ENCODE results near the gene UBE2D1.

Gene UBE2D1

DNA sequence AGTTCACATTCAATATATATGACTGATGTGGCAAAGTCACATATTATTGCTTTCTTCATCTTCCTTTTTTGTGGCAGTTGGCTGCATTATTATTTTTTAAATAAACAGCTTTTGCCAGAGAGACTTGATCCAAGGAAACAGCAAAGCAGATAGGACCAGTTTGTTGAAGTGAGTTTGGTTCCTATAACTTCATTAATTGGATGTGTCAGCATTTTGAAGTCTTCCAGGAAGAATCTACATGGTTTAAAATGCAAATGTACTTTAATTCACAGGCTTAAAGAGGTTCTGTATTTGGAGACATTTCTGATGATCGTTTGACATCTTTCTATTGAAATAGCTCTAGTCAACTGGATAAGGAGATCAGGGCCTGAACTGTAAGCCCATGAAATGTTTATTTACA is 13.2 kb downstream of the UBE2D1 start:
- Histone ChIP-seq H3K4me1 (ENCODE audit: control insufficient read depth, insufficient read depth, low read length) (no peaks in the 10 kb centered on the region), H3K9ac (ENCODE audit: low read length) (no peak overlapping the region), H3K27me3 (ENCODE audit: control insufficient read depth, insufficient read depth, low read length) (no peaks in the 10 kb centered on the region), H3K9me3 (ENCODE audit: control insufficient read depth, low read length) (no peaks in the 10 kb centered on the region), H3K36me3 (ENCODE audit: control insufficient read depth, insufficient read depth, low read length) (no peaks in the 10 kb centered on the region), H3K4me3 (ENCODE audit: low read length) (no peak overlapping the region)

DNA sequence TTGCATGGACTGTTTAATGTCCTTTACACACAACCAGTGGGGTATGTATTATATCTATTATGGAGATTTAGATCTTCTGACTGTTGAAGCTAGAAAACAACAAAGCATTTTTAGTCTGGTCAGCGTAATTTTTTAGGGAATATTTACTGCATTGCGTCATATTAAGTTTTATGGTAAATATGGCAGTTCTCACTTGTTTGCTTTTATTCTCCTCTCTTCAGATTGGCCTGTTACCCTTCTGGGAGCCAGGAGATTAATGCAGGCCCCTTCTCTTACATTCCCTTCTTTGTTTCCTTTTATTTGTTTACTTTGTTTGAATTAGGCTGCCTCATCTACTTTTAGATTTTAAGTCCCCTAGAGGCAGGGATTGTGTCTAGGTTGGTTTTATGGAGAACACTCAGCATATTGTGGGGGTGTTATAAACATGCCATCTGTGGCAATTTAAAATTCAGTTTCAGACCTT is 13.8 kb downstream of the UBE2D1 start:
- Histone ChIP-seq H3K4me1 (ENCODE audit: control insufficient read depth, insufficient read depth, low read length) (no peaks in the 10 kb centered on the region), H3K9me3 (ENCODE audit: control insufficient read depth, low read length) (no peaks in the 10 kb centered on the region), H3K9ac (ENCODE audit: low read length) (no peak overlapping the region), H3K36me3 (ENCODE audit: control insufficient read depth, insufficient read depth, low read length) (no peaks in the 10 kb centered on the region), H3K27me3 (ENCODE audit: control insufficient read depth, insufficient read depth, low read length) (no peaks in the 10 kb centered on the region), H3K4me3 (ENCODE audit: low read length) (no peak overlapping the region)

DNA sequence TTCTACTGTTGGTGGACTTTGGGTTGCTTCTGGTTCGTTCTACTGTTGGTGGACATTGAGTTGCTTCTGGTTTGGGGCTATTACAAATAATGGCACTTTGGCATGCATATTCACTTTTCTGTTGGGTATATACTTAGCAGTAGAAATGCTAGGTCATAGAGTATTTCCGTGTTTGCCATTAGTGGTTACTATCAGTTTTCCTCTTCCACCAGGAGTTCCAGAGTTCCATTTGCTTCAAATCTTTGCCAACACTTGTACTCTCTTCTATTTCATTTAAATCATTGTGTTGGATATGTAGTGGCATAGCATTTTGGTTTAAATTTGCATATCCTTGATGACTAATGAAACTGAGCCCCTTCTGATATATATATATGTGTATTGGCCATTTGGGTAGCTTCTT is 15.2 kb downstream of the UBE2D1 start:
- Histone ChIP-seq H3K36me3 (ENCODE audit: control insufficient read depth, insufficient read depth, low read length) (no peaks in the 10 kb centered on the region), H3K4me3 (ENCODE audit: low read length) (no peak overlapping the region), H3K9ac (ENCODE audit: low read length) (no peak overlapping the region), H3K9me3 (ENCODE audit: control insufficient read depth, low read length) (no peaks in the 10 kb centered on the region), H3K4me1 (ENCODE audit: control insufficient read depth, insufficient read depth, low read length) (no peaks in the 10 kb centered on the region), H3K27me3 (ENCODE audit: control insufficient read depth, insufficient read depth, low read length) (no peaks in the 10 kb centered on the region)

DNA sequence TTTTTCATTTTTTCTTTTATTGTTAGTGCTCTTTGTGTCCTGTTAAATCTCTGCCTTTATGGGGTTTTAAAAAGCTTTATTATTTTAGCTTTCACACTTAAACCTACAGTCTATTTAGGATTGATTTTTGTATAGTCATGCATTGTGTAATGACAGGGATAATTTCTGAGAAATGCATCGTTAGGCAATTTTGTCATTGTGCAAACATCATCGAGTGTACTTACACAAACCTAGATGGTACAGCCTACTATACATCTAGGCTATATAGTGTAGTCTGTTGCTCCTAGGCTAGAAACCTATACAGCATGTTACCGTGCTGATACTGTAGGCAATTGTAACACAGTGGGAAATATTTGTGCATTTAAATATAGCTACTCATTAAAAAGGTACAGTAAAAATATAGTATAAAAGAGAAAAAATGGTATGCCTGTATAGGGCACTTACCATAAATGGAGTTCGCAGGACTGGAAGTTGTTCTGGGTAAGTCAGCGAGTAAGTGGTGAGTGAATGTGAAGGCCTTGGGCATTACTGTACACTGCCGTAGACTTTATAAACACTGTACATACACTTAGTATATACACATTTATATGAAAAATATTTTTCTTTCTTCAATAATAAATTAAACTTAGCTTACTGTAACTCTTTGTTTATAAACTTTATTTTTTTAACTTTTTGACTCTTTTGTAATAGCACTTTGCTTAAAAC is 16.0 kb downstream of the UBE2D1 start:
- no peak overlapping the region for H3K4me3 ChIP-seq (ENCODE audit: low read length)
- H3K36me3 ChIP-seq (ENCODE audit: control insufficient read depth, insufficient read depth, low read length): no peaks in the 10 kb centered on the region
- no peaks in the 10 kb centered on the region for H3K27me3 ChIP-seq (ENCODE audit: control insufficient read depth, insufficient read depth, low read length)
- no peaks in the 10 kb centered on the region for H3K9me3 ChIP-seq (ENCODE audit: control insufficient read depth, low read length)
- no peak overlapping the region for H3K9ac ChIP-seq (ENCODE audit: low read length)
- H3K4me1 ChIP-seq (ENCODE audit: control insufficient read depth, insufficient read depth, low read length): no peaks in the 10 kb centered on the region

DNA sequence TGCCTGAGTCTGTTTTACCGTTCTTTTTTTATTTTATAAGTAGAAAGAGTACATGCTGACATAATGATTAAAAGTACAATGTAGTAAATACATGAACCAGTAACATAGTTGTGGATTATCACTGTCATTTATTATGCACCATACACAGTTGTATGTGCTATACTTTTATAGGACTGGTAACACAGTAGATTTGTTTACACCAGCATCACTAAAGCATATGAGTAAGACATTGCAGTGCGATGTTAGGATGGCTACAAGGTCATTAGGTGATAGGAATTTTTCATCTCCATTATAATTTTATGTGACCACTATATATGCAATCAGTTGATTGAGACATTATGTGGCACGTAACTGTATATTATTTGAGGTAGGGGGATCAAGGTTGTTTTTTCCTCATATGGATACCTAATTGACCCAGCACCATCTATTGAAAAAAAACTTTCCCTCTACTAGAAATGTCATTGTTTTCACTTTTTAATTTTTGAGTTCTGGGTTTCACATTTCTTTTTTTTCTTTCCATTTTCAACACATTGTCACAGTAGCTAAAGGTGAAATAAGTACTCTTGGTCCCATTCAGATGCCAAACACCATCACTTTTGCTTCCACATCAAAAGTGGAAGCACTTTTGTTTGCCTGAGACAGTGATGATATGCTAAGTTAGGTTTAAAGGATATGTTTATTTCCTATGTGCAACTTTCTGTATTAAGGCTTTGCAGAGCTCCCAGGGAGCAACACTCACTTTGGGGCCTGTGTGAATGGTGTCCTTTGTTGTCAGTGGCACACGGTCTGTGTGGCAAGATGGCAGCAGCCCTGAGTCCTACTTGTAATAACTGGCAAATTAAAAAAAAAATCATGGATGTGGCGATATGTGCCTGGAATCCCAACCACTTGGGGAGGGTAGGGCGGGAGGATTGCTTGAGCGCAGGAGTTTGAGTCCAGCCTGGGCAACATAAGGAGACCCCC is 17.1 kb downstream of the UBE2D1 start:
- Histone ChIP-seq H3K4me1 (ENCODE audit: control insufficient read depth, insufficient read depth, low read length) (no peaks in the 10 kb centered on the region), H3K9ac (ENCODE audit: low read length) (no peak overlapping the region), H3K4me3 (ENCODE audit: low read length) (no peak overlapping the region), H3K27me3 (ENCODE audit: control insufficient read depth, insufficient read depth, low read length) (no peaks in the 10 kb centered on the region), H3K36me3 (ENCODE audit: control insufficient read depth, insufficient read depth, low read length) (no peaks in the 10 kb centered on the region), H3K9me3 (ENCODE audit: control insufficient read depth, low read length) (no peaks in the 10 kb centered on the region)

DNA sequence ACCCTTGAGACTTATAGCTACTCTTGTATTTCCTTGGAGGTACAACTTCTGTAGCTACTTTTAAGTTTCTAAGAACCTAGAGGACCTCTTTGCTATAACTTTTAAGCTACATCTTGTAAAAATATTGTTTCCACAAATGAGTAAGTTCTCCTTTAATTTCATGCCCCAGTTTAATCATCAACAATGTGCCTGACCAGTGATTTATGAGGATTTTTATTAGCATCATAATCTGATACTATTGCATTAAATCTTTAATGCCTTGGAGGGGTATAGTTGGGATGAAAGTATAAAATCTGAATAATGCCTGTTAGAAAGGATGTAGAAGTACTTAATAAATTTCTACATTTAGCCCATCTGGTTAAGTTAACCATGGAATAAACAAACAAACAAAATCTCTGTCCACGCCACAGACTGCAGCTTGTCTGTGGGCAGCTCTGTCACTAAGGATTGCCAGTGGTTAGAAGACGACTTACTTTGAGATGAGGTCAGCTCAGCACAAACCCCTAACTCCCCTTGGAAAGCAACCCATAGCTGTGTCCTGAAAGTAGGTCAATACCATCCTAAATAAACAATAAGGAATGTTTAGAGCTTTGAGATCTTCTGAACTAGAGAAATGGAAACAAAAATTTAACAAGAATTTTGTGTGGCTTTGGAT is 18.3 kb downstream of the UBE2D1 start:
- Histone ChIP-seq H3K9ac (ENCODE audit: low read length) (no peak overlapping the region), H3K4me3 (ENCODE audit: low read length) (no peak overlapping the region), H3K27me3 (ENCODE audit: control insufficient read depth, insufficient read depth, low read length) (no peaks in the 10 kb centered on the region), H3K36me3 (ENCODE audit: control insufficient read depth, insufficient read depth, low read length) (no peaks in the 10 kb centered on the region), H3K4me1 (ENCODE audit: control insufficient read depth, insufficient read depth, low read length) (no peaks in the 10 kb centered on the region), H3K9me3 (ENCODE audit: control insufficient read depth, low read length) (no peaks in the 10 kb centered on the region)

DNA sequence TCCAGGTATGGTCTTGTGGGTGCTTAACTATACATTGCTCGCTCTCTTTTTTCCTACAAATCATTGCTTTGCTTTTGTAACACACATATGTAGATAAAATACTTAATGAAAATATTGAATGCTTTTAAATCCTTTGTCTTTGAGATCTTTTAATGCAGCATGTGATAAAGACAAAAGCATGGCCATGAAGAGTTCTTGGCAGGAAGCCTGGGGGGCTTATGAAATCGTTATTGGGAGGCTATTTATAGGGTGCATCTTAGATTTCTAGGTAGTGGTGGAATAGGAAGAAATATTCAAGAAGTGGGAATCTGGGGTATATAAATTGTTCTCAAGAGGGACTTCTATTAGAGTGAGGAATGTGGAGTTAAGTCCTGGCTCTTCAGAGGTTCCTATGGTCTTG is 21.9 kb downstream of the UBE2D1 start:
- no peak overlapping the region for H3K4me3 ChIP-seq (ENCODE audit: low read length)
- no peaks in the 10 kb centered on the region for H3K9me3 ChIP-seq (ENCODE audit: control insufficient read depth, low read length)
- no peaks in the 10 kb centered on the region for H3K36me3 ChIP-seq (ENCODE audit: control insufficient read depth, insufficient read depth, low read length)
- H3K9ac ChIP-seq (ENCODE audit: low read length): no peak overlapping the region
- no peaks in the 10 kb centered on the region for H3K27me3 ChIP-seq (ENCODE audit: control insufficient read depth, insufficient read depth, low read length)
- H3K4me1 ChIP-seq (ENCODE audit: control insufficient read depth, insufficient read depth, low read length): no peaks in the 10 kb centered on the region

DNA sequence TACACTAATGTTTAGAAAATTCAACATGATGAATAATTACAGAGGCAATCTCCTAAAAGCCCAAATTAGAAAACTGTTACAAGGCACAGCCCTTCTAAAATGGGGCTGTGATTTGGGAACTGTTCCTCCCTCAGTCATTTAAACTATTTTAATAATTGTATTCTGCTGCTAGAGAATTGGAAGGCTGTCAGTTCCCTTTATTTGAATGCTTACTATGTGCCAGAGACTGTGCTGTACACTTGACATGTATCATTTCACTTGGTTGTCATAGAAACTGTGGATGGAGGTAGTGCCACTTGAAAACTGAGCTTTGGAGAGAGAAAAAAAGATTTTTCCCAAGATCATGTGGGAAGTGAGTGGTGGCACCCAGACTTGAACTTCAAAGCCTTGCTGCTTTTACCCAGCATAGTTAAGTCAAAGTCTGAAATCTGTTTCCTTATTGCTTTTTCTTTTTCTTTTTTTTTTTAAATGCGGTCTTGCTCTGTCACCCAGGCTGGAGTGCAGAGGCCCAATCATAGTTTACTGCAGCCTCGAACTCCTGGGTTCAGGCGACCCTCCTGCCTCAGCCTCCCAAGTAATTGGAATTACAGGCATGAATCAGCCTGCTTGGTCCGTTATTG is 23.6 kb downstream of the UBE2D1 start:
- Histone ChIP-seq H3K27me3 (ENCODE audit: control insufficient read depth, insufficient read depth, low read length) (no peaks in the 10 kb centered on the region), H3K4me1 (ENCODE audit: control insufficient read depth, insufficient read depth, low read length) (no peaks in the 10 kb centered on the region), H3K9ac (ENCODE audit: low read length) (no peak overlapping the region), H3K4me3 (ENCODE audit: low read length) (no peak overlapping the region), H3K9me3 (ENCODE audit: control insufficient read depth, low read length) (no peaks in the 10 kb centered on the region), H3K36me3 (ENCODE audit: control insufficient read depth, insufficient read depth, low read length) (no peaks in the 10 kb centered on the region)

DNA sequence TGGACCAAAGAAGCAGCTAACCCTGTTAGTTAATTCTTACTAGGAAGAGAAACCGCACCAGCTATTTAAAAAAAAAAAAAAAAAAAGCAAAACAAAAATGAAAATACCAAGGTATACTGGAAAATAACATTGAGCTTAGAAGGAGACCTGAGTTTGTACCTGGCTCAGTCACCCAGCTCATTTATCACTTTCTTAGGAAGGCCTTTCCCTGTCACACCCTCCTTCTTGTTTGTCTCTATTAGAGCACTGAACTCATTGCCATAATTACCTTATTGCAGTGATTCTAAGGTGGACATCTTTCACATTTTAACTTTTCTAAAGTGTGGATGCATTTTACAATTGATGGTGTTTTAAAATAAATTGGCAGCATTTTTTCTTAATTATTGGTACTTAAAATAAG is 24.1 kb downstream of the UBE2D1 start:
- H3K27me3 ChIP-seq (ENCODE audit: control insufficient read depth, insufficient read depth, low read length): no peaks in the 10 kb centered on the region
- H3K36me3 ChIP-seq (ENCODE audit: control insufficient read depth, insufficient read depth, low read length): no peaks in the 10 kb centered on the region
- no peaks in the 10 kb centered on the region for H3K4me1 ChIP-seq (ENCODE audit: control insufficient read depth, insufficient read depth, low read length)
- no peak overlapping the region for H3K9ac ChIP-seq (ENCODE audit: low read length)
- no peaks in the 10 kb centered on the region for H3K9me3 ChIP-seq (ENCODE audit: control insufficient read depth, low read length)
- no peak overlapping the region for H3K4me3 ChIP-seq (ENCODE audit: low read length)

DNA sequence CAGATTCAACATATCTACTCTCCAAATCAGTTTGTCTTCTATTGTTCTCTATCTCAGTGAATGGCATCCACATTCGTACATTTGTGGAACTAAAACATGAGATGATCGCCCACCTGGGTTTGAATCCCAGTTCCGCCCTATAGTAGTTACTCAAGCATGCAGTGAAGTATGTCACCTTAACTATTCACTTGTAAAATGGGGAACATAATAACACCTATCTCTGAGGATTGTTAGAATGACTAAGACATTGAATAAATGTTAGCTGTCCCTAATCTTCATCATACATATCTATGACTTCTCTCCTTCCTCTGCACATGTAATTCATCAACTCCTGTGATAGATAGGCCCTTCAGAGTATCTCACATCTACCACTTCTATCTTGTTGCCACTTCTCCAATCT is 24.7 kb downstream of the UBE2D1 start:
- H3K27me3 ChIP-seq (ENCODE audit: control insufficient read depth, insufficient read depth, low read length): no peaks in the 10 kb centered on the region
- H3K4me3 ChIP-seq (ENCODE audit: low read length): no peak overlapping the region
- no peaks in the 10 kb centered on the region for H3K36me3 ChIP-seq (ENCODE audit: control insufficient read depth, insufficient read depth, low read length)
- no peaks in the 10 kb centered on the region for H3K9me3 ChIP-seq (ENCODE audit: control insufficient read depth, low read length)
- no peak overlapping the region for H3K9ac ChIP-seq (ENCODE audit: low read length)
- no peaks in the 10 kb centered on the region for H3K4me1 ChIP-seq (ENCODE audit: control insufficient read depth, insufficient read depth, low read length)

DNA sequence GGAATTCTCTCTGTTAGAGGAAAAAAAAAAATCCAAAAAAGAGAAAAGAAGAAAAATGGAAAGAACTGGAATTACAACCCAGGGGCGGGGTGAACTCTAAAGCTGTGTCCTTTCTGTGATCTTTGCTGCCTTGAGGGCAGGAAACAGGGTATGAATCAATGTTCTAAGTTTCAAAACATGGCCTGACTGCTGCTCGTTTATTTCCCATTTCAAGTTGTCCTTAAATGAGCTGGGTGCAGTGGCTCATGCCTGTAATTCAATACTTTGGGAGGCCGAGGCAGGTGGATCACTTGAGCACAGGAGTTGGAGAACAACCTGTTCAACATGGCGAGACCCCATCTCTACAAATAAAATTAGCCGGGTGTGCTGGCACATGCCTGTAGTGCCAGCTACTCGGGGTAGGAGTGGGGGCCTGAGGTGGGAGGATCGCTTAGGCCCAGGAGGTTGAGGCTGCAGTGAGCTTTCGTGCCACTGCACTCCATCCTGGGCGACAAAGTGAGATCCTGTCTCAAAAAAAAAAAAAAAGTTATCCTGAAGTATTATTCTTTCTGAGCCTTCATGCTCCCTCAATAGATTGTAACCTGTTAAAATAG is 25.7 kb downstream of the UBE2D1 start:
- H3K4me3 ChIP-seq (ENCODE audit: low read length): no peak overlapping the region
- no peaks in the 10 kb centered on the region for H3K9me3 ChIP-seq (ENCODE audit: control insufficient read depth, low read length)
- no peaks in the 10 kb centered on the region for H3K4me1 ChIP-seq (ENCODE audit: control insufficient read depth, insufficient read depth, low read length)
- no peak overlapping the region for H3K9ac ChIP-seq (ENCODE audit: low read length)
- no peaks in the 10 kb centered on the region for H3K27me3 ChIP-seq (ENCODE audit: control insufficient read depth, insufficient read depth, low read length)
- H3K36me3 ChIP-seq (ENCODE audit: control insufficient read depth, insufficient read depth, low read length): no peaks in the 10 kb centered on the region

Data from mucosa of stomach (tissue), 1 donor.